Glomerular visceral epithelial cell (primary cell): Measurements from ENCODE around the gene TAF8.

ENCODE experiments used
- DNase-seq: peaks from one replicate; pipeline ENCODE4 v3.0.0-alpha.2; 2016; ENCODE audit errors: extremely low spot score

TAF8 gene

DNA sequence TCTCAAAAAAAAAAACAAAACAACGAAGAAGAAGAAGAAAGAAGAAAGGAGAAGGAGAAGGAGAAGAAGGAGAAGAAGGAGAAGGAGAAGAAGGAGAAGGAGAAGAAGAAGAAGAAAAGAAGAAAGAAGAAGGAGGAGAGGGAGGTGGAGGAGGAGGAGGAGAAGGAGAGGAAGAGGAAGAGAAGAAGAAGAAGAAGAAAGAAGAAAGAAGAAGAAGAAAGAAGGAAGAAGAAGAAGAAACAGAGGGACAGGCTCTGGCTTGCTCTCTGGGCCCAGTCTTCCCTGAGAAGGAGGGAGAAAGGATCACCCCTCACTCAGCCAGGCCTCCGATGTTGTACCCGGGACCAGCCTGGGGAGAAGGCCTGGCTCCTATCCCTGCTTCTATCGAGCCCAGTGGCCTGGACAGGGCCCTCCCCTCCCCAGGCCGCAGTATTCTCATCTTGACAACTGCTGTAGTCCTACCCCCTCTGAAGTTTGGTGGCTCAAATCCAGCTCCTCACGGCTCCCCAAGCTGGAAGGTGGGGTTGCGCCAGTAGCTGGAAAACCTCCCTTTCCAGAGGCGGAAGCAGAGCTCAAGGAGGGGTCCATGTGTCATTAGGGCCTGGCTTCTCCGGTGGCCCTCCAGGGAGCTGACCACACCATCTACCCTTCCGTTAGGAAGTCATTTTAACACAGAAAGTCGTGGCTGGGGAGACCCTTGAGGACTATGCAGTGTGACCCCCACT is 73.2 kb downstream of the TAF8 start:
- no peak for DNase-seq

DNA sequence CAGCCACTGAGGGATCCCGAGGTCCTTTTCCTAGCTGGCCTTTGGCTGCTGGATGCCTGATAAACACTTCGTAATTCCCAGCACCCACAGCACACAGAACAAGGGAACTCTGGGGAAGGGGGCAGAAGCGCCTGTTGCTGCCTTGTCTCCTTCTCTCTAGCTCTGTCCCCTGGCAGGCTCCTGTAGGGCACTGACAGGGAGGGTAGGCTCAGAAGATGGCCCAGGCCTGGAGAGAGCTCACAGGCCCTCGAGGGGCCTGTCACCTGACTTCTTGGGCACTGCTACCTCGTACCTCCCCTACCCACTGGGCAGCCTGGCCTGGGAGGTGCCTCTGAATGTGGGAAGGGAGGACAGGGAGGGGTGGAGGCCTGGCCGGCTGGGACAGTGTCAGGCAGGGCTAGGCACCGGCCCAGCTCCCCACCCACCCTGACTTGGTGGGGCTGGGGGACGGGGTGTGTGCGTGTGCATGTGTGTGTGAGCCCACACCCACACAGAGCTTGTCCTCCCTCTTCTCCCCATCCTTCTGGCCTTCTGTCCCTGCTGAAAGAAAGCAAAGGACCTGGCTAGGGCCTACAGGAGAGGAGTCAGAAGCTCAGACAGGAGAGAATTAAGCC is 74.0 kb downstream of the TAF8 start:
- DNase-seq = no peak

DNA sequence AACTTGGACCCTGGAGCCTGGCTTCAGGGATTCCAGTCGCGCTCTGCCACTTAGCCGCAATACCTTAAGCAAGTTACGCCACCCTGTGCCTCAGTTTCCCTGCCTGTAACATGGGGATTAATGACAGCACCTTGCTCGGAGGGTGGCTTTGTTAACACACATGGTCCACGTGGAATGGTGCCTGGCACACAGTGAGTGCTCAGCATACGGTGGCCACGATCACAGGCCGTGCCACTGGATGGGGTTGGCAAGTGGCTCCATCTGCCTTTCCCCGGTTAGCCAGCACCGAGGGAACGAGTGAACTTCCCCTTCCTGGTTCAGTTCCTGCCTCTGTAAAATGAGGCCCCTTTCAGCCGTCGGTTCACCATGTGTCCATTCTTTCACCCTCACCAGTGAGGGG is 74.9 kb downstream of the TAF8 start:
- no peak for DNase-seq

DNA sequence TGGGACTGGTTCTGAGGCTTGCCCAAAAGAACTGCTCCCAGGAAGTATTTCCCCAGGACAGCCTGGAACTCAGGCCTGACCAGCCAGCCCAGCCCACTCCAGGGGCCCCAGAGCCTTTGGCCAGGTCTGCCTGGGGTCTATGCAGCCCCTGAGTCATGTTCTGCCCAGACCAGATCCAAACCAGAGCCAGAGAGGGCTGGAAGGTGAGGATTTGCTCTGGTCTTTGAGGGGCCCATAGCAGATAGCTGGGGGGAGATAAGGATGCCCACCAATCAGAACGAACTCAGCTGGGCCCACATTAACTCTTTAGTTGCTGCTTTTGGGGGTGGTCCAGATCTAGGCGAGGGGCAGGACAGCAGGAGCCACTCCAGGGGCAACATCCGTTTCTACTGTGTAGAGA is 75.3 kb downstream of the TAF8 start:
- DNase-seq = no peak

DNA sequence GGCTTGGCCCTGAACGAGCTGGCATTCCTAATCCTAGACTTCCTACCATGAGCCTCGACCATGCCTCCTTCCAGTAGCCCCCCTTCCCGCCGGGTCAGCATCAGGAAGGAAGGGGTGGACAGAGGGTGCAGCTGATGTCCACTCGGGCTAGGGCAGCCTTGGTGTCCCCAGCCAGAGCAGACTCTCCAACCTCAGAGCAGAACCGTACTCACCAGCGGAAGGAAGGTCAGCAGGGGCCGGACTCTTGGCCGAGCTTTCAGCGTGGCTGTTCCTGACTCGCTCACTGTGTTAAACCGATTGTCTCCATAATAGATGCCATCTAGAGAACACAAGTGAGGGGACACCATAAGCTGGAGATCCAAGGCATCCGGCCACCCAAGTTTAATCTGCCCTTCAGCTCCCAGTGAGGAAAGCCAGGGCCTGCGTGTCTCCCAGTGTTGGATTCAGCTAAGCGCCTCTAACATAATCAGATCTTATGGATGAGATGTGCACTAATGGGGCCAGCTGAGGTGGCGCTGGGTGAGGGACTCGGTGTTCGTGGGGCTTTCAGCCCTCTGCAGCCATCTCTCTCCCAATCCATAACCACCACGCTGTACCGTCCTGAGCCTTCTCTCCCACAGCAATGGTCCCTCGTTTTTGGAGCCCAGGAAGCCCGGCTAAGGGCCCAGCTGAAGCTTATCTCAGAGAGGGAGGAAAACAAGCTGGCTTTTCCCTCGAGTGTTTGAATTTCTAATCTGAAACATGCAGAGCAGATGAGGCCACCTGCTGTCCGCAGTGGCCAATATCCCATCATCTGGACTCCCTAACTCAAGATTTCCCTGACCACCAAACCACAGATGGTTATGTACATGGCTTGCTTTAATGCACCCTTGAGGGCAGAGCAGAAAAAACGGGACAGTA is 78.4 kb downstream of the TAF8 start:
- no peak for DNase-seq

DNA sequence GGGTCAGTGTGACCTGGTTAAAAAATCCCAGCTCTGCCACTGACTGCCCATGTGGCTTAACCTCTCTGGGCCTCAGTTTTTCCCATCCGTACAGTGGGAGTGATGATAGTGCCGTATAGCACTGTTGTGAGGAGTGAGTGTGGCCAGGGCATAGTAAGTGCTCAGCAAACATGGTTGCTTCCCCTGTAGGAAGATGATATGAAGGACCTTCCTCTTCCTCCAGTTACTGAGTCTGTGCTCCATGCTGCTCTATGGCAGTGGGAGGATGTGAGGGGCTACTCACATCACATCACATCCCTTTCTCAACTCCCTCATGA is 79.0 kb downstream of the TAF8 start:
- no peak for DNase-seq

DNA sequence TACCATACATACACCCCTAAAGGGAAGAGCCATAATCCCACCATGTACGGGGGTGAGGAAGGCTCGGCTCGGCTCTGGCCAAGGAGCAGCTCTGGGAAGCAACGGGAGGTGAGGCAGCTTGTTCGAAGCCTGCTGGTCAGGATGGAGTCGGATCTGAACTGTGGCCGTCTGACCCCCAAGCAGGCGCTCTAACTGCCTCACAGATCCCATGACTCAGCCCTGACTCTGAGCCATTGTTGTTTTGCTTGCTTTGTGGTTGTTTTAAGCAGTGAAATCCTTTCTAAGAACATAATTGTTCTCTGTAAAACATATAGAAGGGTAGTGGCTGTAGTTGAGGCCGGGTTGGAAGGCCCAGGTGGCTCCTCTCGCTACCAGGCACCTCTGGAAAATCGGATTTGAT is 81.2 kb downstream of the TAF8 start:
- DNase-seq = peak; percentile 72

DNA sequence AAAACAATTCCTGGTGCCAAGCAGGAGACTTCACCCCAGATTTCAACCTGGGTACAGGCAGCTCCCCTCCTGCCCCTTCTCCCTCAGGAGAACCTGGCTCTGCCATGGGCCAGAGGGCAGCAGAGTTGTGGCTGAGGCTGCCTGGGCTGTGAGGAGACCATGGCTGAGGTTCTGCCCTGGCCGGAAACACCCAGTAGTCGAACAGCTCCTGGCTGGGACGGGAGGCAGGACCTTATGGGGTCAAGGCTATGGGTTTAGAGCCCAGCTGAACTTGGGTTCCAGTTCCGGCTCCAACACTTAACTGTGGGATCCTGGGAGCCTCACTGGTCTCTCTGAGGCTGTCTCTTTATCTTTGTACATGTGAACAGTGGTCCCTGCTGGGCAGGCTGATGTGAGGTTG is 83.6 kb downstream of the TAF8 start:
- DNase-seq = no peak

DNA sequence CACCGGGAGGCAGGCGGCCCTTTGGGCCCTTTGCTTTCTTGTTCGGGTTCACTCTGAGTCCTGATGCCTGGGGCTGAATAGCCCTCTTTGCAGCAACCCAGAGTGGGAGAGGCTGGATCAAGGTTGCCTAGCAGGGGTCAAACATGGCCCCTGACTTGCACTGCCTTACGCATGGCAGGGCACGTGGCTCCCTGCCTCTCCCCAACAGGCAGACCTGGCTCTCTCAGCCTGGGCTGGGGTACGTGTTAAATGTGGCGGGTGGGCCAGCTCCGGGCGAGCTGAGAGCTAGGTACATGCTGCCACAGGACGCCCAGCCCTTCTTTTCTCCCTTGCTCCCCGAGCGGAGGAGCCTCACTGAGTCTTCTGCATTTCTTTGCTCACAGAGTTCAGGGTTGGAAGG is 84.8 kb downstream of the TAF8 start:
- DNase-seq = no peak

DNA sequence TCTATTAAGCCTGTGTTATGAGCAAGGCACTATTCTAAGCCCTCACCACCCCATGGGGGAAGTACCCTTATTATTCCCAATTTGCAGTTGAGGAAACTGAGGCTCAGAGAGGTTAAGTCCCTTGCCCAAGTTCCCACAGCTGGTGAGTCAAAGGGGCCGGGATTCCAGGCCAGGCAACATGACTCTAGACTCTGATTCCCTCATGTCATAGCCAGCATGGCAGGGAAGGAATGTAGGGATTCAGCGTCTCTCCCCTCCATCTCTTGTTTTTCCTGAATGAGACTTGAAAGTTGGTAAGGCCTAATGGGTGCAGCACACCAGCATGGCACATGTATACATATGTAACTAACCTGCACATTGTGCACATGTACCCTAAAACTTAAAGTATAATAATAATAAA is 85.4 kb downstream of the TAF8 start:
- DNase-seq = no peak

DNA sequence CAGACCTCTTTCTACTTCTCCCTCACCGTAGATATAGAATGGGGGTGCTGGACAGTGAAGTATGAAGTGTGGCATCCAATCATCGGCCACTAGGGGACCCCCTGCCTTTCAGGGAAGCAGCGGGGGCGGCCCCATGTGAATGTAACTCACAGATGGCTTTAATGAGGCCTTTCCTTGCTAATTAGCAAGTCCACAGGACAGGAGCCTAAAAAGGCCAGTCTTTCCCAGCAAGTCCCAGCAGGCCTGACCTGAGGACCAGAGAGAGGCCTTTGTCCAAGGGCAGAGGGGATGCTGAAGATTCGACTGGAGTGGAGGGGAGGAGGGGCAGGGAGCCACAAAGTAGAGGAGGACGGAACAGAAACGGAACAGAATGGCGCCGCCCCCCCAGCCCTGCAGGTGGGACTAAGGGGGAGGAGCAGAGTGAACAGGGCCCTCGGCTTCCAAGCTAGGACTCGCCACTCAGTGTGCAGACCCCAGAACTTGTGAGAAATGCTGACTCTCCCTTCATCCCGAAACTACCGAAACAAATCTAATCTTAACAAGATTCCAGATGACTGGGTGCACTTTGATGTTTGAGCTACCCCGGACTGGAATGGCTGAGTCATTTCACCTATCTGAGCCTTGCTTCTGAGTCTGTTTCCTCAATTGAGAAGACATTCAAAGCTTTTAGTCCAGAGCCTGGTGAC is 86.3 kb downstream of the TAF8 start:
- peak; percentile 60 for DNase-seq
